NB4 (cell line): ENCODE results near the gene ANKIB1.

Experiments used
- DNase-seq: peaks from one replicate; pipeline ENCODE4 v3.0.0; 2010; ENCODE audit warnings: low read depth
- H3K4me3 ChIP-seq: one replicate; pipeline ENCODE4 v1.5.1; 2011; ENCODE audit warnings: mild to moderate bottlenecking, low read depth, low read length, moderate library complexity
- MAX ChIP-seq: IDR thresholded peaks from 2 replicates; pipeline ENCODE4 v1.6.1; 2011; ENCODE audit warnings: low read depth, low read length
- MYC ChIP-seq: IDR thresholded peaks from 2 replicates; pipeline ENCODE4 v1.6.1; 2011; ENCODE audit warnings: low read depth, low read length
- POLR2A ChIP-seq: IDR thresholded peaks from 2 replicates; pipeline ENCODE4 v1.6.1; 2011; ENCODE audit warnings: mild to moderate bottlenecking; ENCODE audit not compliant: insufficient read length; ENCODE audit errors: extremely low read depth
- TF ChIP-seq, protein P1 (sequence below): IDR thresholded peaks from one replicate; pipeline ENCODE4 v1.5.1; 2012; ENCODE audit warnings: low read depth, low read length

The ANKIB1 gene

GRCh38 chr7:92276460-92276864, 30.7 kb downstream of the ANKIB1 start:
- DNase-seq: no peak
- H3K4me3 ChIP-seq: no peak overlapping the region
- no peak for TF ChIP-seq MAX
- TF ChIP-seq, protein P1, sequence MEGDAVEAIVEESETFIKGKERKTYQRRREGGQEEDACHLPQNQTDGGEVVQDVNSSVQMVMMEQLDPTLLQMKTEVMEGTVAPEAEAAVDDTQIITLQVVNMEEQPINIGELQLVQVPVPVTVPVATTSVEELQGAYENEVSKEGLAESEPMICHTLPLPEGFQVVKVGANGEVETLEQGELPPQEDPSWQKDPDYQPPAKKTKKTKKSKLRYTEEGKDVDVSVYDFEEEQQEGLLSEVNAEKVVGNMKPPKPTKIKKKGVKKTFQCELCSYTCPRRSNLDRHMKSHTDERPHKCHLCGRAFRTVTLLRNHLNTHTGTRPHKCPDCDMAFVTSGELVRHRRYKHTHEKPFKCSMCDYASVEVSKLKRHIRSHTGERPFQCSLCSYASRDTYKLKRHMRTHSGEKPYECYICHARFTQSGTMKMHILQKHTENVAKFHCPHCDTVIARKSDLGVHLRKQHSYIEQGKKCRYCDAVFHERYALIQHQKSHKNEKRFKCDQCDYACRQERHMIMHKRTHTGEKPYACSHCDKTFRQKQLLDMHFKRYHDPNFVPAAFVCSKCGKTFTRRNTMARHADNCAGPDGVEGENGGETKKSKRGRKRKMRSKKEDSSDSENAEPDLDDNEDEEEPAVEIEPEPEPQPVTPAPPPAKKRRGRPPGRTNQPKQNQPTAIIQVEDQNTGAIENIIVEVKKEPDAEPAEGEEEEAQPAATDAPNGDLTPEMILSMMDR: no peak
- TF ChIP-seq POLR2A: no peak
- TF ChIP-seq MYC: no peak

DNA sequence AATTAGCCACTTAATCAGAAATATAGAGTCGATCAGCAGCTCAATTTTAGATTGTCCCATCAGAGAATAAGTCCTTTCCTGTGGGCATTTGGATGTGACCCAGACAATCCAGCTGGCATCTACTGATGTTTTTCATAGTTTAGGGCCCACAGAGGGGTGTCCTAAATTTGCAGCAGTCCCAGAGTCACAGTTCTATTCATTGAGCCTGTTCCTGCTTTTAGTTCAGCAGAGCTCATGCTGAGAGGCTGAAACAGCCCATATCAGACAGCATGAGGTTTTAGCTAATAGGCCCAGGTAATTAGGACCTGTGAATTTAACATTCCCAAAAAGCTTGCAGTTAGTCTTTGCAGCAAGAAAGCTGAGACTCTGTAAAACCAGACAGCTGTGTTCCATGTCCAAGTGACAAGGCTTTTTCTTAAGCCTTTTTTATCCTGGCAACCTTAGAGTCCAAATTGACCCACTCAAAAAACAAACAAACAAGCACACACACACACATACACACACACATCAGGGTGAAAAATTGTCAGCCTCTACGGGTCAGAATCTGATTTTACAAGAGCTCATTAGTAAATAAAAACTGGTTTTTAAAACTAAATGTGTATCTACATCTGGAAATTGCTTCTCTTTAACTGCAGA, 33.7 kb downstream of the ANKIB1 start:
- TF ChIP-seq MAX: no peak
- TF ChIP-seq POLR2A: no peak
- no peak for TF ChIP-seq MYC
- TF ChIP-seq, protein P1: no peak
- DNase-seq: no peak
- H3K4me3 ChIP-seq: no peak overlapping the region

DNA sequence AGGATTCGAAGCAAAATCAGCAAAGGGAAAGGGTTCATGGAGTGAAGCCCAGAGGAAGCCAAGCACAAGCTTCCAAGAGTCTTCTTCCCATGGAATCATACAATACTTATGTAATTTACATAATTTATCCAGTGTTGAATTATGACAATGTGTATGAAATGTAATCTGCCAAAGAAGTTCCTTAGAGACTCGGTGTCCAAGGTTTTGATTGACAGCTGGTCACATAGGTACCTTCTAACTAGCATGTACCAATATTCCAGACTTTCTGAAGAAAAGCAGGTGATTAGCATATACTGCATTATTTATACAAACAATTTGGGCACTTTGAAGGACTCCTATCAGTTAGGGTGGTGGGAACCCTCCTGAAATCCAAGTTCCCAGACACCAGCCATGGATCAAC, 35.3 kb downstream of the ANKIB1 start:
- H3K4me3 ChIP-seq: no peak overlapping the region
- TF ChIP-seq MYC (no peak), MAX (no peak), POLR2A (no peak)
- TF ChIP-seq, protein P1: no peak
- DNase-seq: no peak

GRCh38 chr7:92282221-92282814, 36.5 kb downstream of the ANKIB1 start:
- no peak for TF ChIP-seq MAX
- TF ChIP-seq, protein P1: no peak
- no peak for DNase-seq
- no peak overlapping the region for H3K4me3 ChIP-seq

DNA sequence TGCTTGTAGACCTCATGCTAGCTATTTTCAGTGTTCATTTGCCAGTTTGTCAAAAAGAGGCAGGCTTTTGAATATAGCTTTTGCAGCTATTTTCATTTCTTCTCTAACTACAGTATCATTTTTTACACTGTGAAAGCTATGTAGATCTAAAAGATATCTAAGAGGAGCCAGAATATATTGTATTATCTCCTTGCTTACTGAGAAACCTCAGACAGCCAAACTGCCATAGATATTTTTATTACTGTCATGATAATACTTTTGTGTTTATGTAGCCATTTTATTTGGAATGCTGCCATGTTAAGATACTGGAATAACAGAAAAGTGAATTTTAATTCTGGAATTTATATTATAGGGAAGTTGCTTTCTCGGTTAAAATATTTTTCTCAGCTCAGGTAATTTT, 37.2 kb downstream of the ANKIB1 start:
- no peak overlapping the region for H3K4me3 ChIP-seq
- DNase-seq: no peak
- TF ChIP-seq, protein P1: no peak
- TF ChIP-seq MAX (no peak), POLR2A (no peak), MYC (no peak)
